ENCODE results near the gene DPCD.

DNA sequence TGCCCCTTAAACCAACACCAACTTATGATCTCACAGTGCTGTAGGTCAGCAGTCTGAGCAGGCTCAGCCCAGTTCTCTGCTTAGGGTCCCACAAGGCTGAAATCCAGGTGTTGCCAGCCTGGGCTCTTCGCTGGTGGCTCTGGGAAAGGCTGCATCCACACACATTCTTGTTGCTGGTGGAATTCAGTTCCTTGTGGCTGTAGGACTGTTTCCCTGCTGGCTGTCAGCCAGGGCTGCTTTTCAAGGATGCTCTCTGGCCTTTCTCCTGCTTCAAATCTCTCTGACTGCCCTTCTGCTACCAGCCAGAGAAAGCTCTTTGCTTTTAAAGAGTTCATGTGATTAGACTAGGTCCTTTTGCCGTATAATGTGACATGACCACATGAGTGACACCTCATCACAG lies 15.3 kb upstream of the DPCD start:
- TF ChIP-seq, protein P1, sequence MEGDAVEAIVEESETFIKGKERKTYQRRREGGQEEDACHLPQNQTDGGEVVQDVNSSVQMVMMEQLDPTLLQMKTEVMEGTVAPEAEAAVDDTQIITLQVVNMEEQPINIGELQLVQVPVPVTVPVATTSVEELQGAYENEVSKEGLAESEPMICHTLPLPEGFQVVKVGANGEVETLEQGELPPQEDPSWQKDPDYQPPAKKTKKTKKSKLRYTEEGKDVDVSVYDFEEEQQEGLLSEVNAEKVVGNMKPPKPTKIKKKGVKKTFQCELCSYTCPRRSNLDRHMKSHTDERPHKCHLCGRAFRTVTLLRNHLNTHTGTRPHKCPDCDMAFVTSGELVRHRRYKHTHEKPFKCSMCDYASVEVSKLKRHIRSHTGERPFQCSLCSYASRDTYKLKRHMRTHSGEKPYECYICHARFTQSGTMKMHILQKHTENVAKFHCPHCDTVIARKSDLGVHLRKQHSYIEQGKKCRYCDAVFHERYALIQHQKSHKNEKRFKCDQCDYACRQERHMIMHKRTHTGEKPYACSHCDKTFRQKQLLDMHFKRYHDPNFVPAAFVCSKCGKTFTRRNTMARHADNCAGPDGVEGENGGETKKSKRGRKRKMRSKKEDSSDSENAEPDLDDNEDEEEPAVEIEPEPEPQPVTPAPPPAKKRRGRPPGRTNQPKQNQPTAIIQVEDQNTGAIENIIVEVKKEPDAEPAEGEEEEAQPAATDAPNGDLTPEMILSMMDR (conservative IDR thresholded peaks at IDR 0.05; ENCODE audit: low read depth in 2 of 2), result no peak
- TF ChIP-seq EZH2phosphoT487 (IDR thresholded peaks at IDR 0.05; ENCODE audit: unreplicated experiment) (no peak), POLR2AphosphoS5 (IDR thresholded peaks at IDR 0.05; ENCODE audit: low read depth) (no peak), EZH2 (IDR thresholded peaks at IDR 0.05; ENCODE audit: low read depth, unreplicated experiment) (no peak), NANOG (IDR thresholded peaks at IDR 0.05; ENCODE audit: borderline replicate concordance) (no peak), ZNF331 (CRISPR knock-in tag; IDR thresholded peaks at IDR 0.05; ENCODE audit: low read depth) (no peak), CREB1 (CRISPR knock-in tag; IDR thresholded peaks at IDR 0.05; ENCODE audit: low read depth) (no peak), JUNB (IDR thresholded peaks at IDR 0.05; ENCODE audit: unreplicated experiment) (no peak)
- TF ChIP-seq, protein P2, sequence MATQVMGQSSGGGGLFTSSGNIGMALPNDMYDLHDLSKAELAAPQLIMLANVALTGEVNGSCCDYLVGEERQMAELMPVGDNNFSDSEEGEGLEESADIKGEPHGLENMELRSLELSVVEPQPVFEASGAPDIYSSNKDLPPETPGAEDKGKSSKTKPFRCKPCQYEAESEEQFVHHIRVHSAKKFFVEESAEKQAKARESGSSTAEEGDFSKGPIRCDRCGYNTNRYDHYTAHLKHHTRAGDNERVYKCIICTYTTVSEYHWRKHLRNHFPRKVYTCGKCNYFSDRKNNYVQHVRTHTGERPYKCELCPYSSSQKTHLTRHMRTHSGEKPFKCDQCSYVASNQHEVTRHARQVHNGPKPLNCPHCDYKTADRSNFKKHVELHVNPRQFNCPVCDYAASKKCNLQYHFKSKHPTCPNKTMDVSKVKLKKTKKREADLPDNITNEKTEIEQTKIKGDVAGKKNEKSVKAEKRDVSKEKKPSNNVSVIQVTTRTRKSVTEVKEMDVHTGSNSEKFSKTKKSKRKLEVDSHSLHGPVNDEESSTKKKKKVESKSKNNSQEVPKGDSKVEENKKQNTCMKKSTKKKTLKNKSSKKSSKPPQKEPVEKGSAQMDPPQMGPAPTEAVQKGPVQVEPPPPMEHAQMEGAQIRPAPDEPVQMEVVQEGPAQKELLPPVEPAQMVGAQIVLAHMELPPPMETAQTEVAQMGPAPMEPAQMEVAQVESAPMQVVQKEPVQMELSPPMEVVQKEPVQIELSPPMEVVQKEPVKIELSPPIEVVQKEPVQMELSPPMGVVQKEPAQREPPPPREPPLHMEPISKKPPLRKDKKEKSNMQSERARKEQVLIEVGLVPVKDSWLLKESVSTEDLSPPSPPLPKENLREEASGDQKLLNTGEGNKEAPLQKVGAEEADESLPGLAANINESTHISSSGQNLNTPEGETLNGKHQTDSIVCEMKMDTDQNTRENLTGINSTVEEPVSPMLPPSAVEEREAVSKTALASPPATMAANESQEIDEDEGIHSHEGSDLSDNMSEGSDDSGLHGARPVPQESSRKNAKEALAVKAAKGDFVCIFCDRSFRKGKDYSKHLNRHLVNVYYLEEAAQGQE (IDR thresholded peaks at IDR 0.05; ENCODE audit: unreplicated experiment), result no peak
- TF ChIP-seq, protein P3, sequence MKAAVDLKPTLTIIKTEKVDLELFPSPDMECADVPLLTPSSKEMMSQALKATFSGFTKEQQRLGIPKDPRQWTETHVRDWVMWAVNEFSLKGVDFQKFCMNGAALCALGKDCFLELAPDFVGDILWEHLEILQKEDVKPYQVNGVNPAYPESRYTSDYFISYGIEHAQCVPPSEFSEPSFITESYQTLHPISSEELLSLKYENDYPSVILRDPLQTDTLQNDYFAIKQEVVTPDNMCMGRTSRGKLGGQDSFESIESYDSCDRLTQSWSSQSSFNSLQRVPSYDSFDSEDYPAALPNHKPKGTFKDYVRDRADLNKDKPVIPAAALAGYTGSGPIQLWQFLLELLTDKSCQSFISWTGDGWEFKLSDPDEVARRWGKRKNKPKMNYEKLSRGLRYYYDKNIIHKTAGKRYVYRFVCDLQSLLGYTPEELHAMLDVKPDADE (IDR thresholded peaks at IDR 0.05), result no peak

Data from GM23338 (cell line).